ENCODE results near the gene MUC6.
"Not testable (repeated sequence)": the region's sequence is repeated elsewhere in the genome, so short reads cannot be mapped to it uniquely, and the experiment has no call there.

The MUC6 gene

GRCh38 chr11:1022908-1023810, 13.4 kb downstream of the MUC6 start:
- no peak for DNase-seq

DNA sequence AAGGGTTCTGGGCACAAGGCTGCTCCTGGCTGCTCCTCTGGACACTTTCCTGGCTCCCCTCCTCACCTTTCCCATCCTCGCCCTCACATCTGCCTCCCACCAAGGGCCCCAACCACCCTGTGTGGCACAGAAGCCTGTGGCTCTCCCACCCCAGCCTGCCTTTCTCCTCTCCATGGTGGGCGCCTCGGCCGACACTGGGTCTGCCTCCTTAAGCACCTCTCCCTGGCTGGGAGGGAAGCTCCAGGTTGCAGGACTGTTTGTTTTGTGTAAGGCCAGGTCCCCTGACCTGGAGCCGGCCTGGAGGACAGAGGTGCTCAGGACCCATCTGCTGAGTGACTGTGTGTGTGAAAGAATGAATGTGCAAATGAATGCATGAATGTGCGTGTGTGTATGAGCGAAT, 14.1 kb downstream of the MUC6 start:
- no peak for DNase-seq

DNA sequence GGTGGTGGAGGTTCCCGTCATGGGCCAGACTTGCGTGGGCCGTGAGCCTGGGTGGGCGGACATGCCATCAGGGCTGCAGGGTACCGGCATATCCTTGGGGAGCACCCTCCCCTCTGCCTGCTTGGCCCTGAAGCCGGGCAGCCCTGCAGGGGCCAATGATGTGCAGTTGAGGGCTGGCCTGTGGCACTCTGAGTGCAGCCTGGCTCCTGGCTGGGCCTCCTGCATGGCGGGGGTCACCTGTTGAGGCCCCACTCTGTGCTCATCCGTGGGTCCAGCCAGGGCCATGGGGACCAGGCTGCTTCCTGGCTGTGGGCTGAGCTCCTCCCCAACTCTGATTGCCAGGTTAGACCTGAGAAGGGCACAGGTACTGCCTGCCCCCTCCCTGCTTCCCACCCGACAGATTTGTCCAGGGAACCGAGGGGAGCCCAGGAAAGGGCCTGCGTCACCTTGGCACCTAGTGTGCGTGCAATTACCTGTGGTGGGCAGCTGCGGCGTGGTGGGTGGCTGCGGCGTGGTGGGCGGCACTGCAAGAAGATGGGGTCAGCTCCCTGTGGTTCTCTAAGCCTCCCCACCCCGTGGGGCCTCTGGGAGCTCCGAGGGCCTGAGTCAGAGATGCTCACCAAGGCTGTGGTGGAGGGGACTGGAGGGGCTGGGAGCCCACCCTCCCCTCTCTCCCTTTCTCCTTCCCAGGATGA, 16.2 kb downstream of the MUC6 start:
- DNase-seq: no peak

GRCh38 chr11:1019321-1019910, 17.1 kb downstream of the MUC6 start:
- no peak for DNase-seq

- no peak for DNase-seq
Measured at GRCh38 chr11:1018091-1018490, 18.4 kb downstream of the MUC6 start.

DNA sequence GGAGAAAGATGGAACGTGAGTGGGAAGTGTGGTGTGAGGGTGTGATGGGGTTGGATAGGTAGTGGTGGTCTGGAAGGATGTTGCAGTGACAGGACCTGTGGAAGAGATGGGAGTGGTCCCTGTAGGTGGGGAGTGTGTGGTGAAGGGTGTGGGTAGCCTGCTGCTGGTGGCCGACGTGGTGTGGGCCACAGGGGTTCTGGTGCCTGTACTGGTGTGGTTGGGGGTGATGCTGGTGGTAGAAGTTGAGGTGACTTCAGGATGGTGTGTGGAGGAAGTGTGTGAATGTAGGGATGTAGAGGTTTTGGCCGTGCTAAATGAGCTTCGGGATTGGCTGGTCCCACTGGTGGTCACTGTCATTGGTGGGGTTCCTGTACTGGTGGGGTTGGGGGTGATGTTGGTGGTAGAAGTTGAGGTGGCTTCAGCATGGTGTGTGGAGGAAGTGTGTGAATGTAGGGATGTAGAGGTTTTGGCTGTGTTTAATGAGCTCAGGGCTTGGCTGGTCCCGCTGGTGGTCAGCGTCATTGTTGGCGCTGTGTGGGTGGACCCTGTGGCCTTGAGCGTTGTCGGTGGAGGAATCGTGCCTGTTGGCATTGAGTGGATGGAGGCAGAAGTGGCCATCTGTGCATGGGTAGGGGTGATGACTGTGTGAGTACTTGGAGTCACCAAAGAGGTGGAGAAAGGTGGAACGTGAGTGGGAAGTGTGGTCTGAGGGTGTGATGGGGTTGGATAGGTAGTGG, 19.1 kb downstream of the MUC6 start:
- DNase-seq: no peak

GRCh38 chr11:1016610-1017126, 19.9 kb downstream of the MUC6 start:
- DNase-seq: not testable (repeated sequence)

DNA sequence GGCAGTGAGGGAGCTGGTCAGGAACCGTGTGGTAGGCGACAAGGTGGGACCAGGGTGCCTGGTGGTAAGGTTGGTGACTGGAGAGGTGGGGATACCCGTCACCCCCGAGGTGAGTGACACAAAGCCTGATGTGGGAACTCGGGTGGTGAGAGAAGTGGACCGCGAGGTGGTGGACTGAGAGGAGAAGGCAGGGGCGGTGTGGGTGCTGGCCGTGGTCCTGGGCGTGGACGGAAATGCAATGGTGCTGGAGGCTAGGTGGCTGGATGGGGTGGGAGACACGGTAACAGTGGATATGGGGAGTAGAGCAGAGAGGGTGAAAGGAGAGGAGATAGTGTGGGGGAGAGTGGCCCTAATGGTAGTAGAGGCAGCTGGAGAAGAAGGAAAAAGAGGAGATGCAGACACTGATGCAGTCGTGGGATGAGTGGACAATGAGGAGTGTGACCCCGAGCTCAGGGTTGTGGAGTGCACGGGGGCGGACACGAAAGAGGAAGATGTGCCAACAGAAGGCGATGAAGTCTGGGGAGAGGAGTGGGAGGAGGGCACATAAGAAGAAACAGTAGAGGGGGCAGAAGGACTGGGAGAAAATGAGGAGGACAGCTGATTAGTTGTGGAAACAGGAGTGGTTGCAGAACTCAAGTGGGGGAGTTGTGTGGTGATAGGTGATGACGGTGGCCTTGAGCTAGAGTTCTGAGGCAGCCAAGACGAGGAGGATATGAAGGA, 20.5 kb downstream of the MUC6 start:
- DNase-seq: no peak

DNA sequence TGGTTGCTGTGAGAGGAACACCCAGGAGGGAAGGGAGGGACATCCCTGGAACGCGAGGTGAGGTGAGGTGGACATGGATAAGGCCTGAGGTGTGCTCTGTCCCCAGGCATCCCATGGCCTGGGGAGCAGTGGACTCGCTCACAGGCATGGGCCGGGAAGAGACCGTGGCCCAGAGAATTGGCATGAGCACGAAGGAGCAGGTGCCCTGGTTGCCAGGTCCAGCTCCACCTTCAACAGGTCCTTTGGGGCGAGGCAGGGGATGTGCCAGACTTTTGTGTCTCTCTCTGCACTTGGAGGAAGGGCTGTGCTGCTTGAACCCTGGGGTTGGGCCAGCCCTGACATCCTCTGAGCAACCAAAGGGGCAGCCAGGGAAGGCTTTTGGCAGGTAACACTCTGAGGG, 21.5 kb downstream of the MUC6 start:
- no peak for DNase-seq

- DNase-seq: no peak
Measured at GRCh38 chr11:1014276-1014675, 22.2 kb downstream of the MUC6 start.

- DNase-seq: no peak
Measured at GRCh38 chr11:1013631-1013935, 22.9 kb downstream of the MUC6 start.

GRCh38 chr11:1012740-1013630, 23.5 kb downstream of the MUC6 start:
- DNase-seq: no peak

DNA sequence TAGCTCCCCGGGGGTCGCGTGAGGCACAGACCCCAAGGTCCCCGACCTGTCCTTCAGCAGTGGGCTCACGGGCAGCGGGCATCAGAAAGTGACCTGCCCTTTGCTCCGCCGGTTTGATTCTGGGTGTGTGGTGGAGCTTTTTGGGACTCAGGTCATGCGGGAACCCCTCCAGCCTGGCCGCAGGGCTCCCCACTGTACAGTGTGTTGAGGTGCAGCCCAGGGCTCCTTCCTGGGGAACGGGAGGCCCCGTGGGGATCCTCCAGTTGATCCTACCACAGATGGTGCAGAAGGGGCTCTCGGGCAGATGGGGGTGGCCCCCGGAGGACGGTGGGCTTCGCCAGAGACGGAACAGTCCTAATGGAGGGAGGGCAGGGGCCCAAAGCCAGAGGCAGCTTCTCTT, 24.2 kb downstream of the MUC6 start:
- no peak for DNase-seq

GRCh38 chr11:1011320-1011698, 25.2 kb downstream of the MUC6 start:
- DNase-seq: no peak

GRCh38 chr11:1010551-1011319, 25.8 kb downstream of the MUC6 start:
- no peak for DNase-seq

- DNase-seq: no peak
Measured at GRCh38 chr11:1009991-1010390, 26.5 kb downstream of the MUC6 start.

DNA sequence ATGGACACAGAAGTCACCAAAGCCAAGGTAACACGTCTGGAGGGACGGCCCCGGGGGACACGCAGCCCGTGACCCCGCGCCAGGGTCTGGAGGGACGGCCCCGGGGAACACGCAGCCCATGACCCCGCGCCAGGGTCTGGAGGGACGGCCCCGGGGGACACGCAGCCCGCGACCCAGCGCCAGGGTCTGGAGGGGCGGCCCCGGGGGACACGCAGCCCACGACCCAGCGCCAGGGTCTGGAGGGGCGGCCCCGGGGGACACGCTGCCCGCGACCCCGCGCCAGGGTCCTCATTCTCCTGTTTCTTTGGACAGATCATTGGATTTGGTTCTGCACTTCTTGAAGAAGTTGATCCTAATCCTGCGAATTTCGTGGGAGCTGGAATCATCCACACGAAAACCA, 27.1 kb downstream of the MUC6 start:
- DNase-seq: no peak

DNA sequence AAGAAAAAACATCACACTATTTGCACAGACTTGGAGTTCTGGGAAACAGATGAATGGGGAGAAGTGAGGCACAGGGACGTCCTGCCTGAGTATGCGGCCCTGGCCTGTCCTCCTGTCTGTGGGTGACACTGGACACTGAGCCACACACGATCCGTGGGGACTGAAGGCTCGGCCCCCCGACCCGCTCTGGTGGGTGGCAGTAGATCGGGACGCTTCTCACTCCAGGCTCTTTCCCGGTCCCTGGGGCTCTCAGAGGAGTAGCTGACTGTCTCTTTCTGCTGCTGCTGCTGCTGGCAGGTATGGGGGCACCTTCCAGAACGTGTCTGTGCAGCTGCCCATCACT, 27.7 kb downstream of the MUC6 start:
- DNase-seq: no peak

- DNase-seq: no peak
Measured at GRCh38 chr11:1008001-1008802, 28.3 kb downstream of the MUC6 start.

- DNase-seq: no peak
Measured at GRCh38 chr11:1007279-1007678, 29.2 kb downstream of the MUC6 start.

Measured in CD4-positive, alpha-beta T cell treated with Interleukin-4 for 4 hours (primary cell).